CD4-positive, alpha-beta T cell (primary cell): ENCODE measurements around the gene BAZ1A. TPM values are rescaled to one million over a fixed set of nuclear protein-coding genes. Genes with fewer than 3 reads are reported as not detected.

Source experiments
- ATAC-seq: fragments of 200-7000 bp; cut with Tn5 transposase; one replicate; pipeline ENCODE4 v1.10.0; 2022; ENCODE audit warnings: mild to moderate bottlenecking; ENCODE audit not compliant: poor library complexity
- CTCF ChIA-PET: fragments of 350-600 bp; sonication (Branson Sonifier 250); formaldehyde crosslinking; loops from one replicate; lab custom pipeline; 2021; ENCODE audit warnings: antibody characterized with exemption, inconsistent platforms; lab: Charles Lee
- POLR2A ChIA-PET: fragments of 350-600 bp; sonication (Branson Sonifier 250); formaldehyde crosslinking; loops from one replicate; lab custom pipeline; 2021; ENCODE audit warnings: antibody characterized with exemption, inconsistent platforms; lab: Charles Lee
- DNase-seq, 14 experiments: peaks; one replicate each; pipeline ENCODE4 v3.0.0-alpha.2; 2013 to 2020; ENCODE audit warnings: mixed read lengths in 2 of 14
- H3K27ac ChIP-seq, 2 donors: one replicate each; pipeline versions ENCODE4 v1.5.1 to v1.7.0; 2013; ENCODE audit warnings: low read length in 2 of 2, low read depth in 1 of 2, mild to moderate bottlenecking in 1 of 2
- H3K27me3 ChIP-seq, 2 experiments: 1 replicate in 1 of 2; 2 replicates in 1 of 2; pipeline versions ENCODE4 v1.6.1 to v1.7.0; 2013; ENCODE audit warnings: low read length in 2 of 2, control low read depth in 1 of 2, mild to moderate bottlenecking in 1 of 2, moderate library complexity in 1 of 2; ENCODE audit not compliant: insufficient read depth in 2 of 2, control insufficient read depth in 1 of 2
- H3K36me3 ChIP-seq: one replicate; pipeline ENCODE4 v1.6.1; 2013; ENCODE audit warnings: low read length, control low read depth; ENCODE audit not compliant: insufficient read depth
- H3K4me1 ChIP-seq: one replicate; pipeline ENCODE4 v1.6.1; 2013; ENCODE audit warnings: low read length, control low read depth; ENCODE audit not compliant: insufficient read depth
- H3K4me3 ChIP-seq: one replicate; pipeline ENCODE4 v1.5.1; 2013; ENCODE audit warnings: mild to moderate bottlenecking, low read length, moderate library complexity
- H3K9me3 ChIP-seq, 2 experiments: 1 replicate in 1 of 2; 2 replicates in 1 of 2; pipeline versions ENCODE4 v1.6.1 to v1.7.0; 2013; ENCODE audit warnings: low read length in 2 of 2, mild to moderate bottlenecking in 2 of 2, control low read depth in 1 of 2, moderate library complexity in 1 of 2; ENCODE audit not compliant: control insufficient read depth in 1 of 2, insufficient read depth in 1 of 2
- H3K27ac Mint-ChIP-seq: one replicate; pipeline ENCODE4 v1.8.0; 2020; ENCODE audit warnings: mixed read lengths
- H3K27me3 Mint-ChIP-seq: one replicate; pipeline ENCODE4 v1.8.0; 2021; ENCODE audit warnings: mixed read lengths
- H3K36me3 Mint-ChIP-seq: one replicate; pipeline ENCODE4 v1.8.0; 2021; ENCODE audit warnings: low read depth, mixed read lengths
- H3K4me1 Mint-ChIP-seq: one replicate; pipeline ENCODE4 v1.8.0; 2021; ENCODE audit warnings: low read depth, mixed read lengths
- H3K4me3 Mint-ChIP-seq: one replicate; pipeline ENCODE4 v1.8.0; 2020; ENCODE audit warnings: mild to moderate bottlenecking, mixed read lengths
- H3K9me3 Mint-ChIP-seq: one replicate; pipeline ENCODE4 v1.8.0; 2020; ENCODE audit warnings: mixed read lengths
- CTCF ChIP-seq: fragments of 200-600 bp; IDR thresholded peaks from one replicate; pipeline ENCODE4 v1.8.0; 2022; ENCODE audit warnings: antibody characterized with exemption, mild to moderate bottlenecking
- intact Hi-C, 2 experiments: fragments of 100-400 bp; cut with DNase I in 1 of 2; cut with micrococcal nuclease in 1 of 2; formaldehyde crosslinking; loops; one replicate each; pipeline versions ENCODE4 v1.15.1 to v1.9.0; 2023 to 2025; cut with DNase I, micrococcal nuclease
- total RNA-seq, 174 experiments: library from RNA in 2 of 174; stranded (reverse) in 2 of 174; gene quantifications; one replicate each; pipeline ENCODE4 v1.2.3 and lab custom pipeline; 2021 to 2026

The BAZ1A gene
- total RNA-seq, 2 experiments from 2014 or later = 46.5 to 52.3 TPM

- peak; percentile 11 for TF ChIP-seq CTCF
- Histone ChIP-seq H3K4me3 (peak overlapping the region; percentile 96), H3K27me3 (no peaks in the 10 kb centered on the region), H3K36me3 (peaks cover 19% of the 10 kb centered on the region), H3K9me3 (no peaks in the 10 kb centered on the region), H3K27ac (peak overlapping the region; percentile 100), H3K4me1 (peaks cover 24% of the 10 kb centered on the region)
- peak overlapping the region; percentile 97 for H3K27ac Mint-ChIP-seq
- intact Hi-C loops = loop anchor here (1.0 to 10.0 kb wide), 10 partner anchors 17 to 531 kb away; partner anchors contain the start of genes FAM177A1 (in 2 of the 2), SRP54 (in 2 of the 2), NFKBIA (in 1 of the 2) and PPP2R3C (in 1 of the 2)
- ChIA-PET CTCF (interaction anchor here (1.4 kb wide), 2 partner anchors 12 to 107 kb away, joined by 4 to 7 read pairs; no protein-coding TSS in a partner anchor), POLR2A (interaction anchor here (0.6 to 4.2 kb wide), 20 partner anchors 9 to 530 kb away, joined by 3 to 172 read pairs (median 6); partner anchors contain the start of genes FAM177A1, NFKBIA, PPP2R3C and PRORP)
- ATAC-seq (peak; percentile 73), DNase-seq (peak; percentile 66 to 93 (median 80))
- H3K4me1 Mint-ChIP-seq = peaks cover 53% of the 10 kb centered on the region
- H3K27me3 Mint-ChIP-seq = no peaks in the 10 kb centered on the region
- peak overlapping the region; percentile 91 for H3K4me3 Mint-ChIP-seq
- peaks cover 41% of the 10 kb centered on the region for H3K36me3 Mint-ChIP-seq
- no peaks in the 10 kb centered on the region for H3K9me3 Mint-ChIP-seq
These were observed 1.4 kb downstream of the BAZ1A start for GRCh38 chr14:34873589-34874385.

GRCh38 chr14:34872822-34873588, 2.2 kb downstream of the BAZ1A start:
- H3K4me1 Mint-ChIP-seq = peaks cover 60% of the 10 kb centered on the region
- no peaks in the 10 kb centered on the region for H3K9me3 Mint-ChIP-seq
- H3K4me3 Mint-ChIP-seq = peak overlapping the region; percentile 91
- CTCF ChIA-PET = interaction anchor here (0.8 to 1.4 kb wide), 3 partner anchors 12 to 108 kb away, joined by 3 to 7 read pairs (median 4); no protein-coding TSS in a partner anchor
- POLR2A ChIA-PET = interaction anchor here (0.6 to 4.2 kb wide), 20 partner anchors 9 to 531 kb away, joined by 3 to 172 read pairs (median 6); partner anchors contain the start of genes FAM177A1, NFKBIA, PPP2R3C and PRORP
- peak overlapping the region; percentile 96 for H3K4me3 ChIP-seq
- H3K9me3 ChIP-seq = no peaks in the 10 kb centered on the region
- H3K36me3 Mint-ChIP-seq = peaks cover 48% of the 10 kb centered on the region
- H3K27ac ChIP-seq = peak overlapping the region; percentile 100
- H3K36me3 ChIP-seq = peaks cover 22% of the 10 kb centered on the region
- peak overlapping the region; percentile 97 for H3K27ac Mint-ChIP-seq
- no peaks in the 10 kb centered on the region for H3K27me3 ChIP-seq
- TF ChIP-seq CTCF = peak; percentile 17
- ATAC-seq (peak; percentile 32), DNase-seq (peak in 8 of 14 experiments; percentile 0 to 72 (median 9))
- H3K4me1 ChIP-seq = peaks cover 24% of the 10 kb centered on the region
- intact Hi-C loops = loop anchor here (1.0 to 10.0 kb wide), 7 partner anchors 16 to 532 kb away; partner anchors contain the start of genes FAM177A1 (in 1 of the 2), NFKBIA (in 1 of the 2) and SRP54 (in 1 of the 2)
- H3K27me3 Mint-ChIP-seq = no peaks in the 10 kb centered on the region

GRCh38 chr14:34867199-34867598, 8.0 kb downstream of the BAZ1A start:
- intact Hi-C loops = no loop called here
- Mint-ChIP-seq H3K9me3 (no peaks in the 10 kb centered on the region), H3K4me3 (no peak overlapping the region), H3K27ac (no peak overlapping the region), H3K4me1 (peaks cover 59% of the 10 kb centered on the region), H3K27me3 (no peaks in the 10 kb centered on the region), H3K36me3 (peaks cover 55% of the 10 kb centered on the region)
- Histone ChIP-seq H3K4me1 (peaks cover 25% of the 10 kb centered on the region), H3K27me3 (no peaks in the 10 kb centered on the region), H3K9me3 (no peaks in the 10 kb centered on the region), H3K36me3 (peaks cover 26% of the 10 kb centered on the region), H3K27ac (no peak overlapping the region), H3K4me3 (no peak overlapping the region)
- no peak for ATAC-seq
- CTCF ChIA-PET = interaction anchor here (0.7 kb wide), 1 partner anchor 25 kb away, joined by 3 read pairs; no protein-coding TSS in a partner anchor
- POLR2A ChIA-PET = no interaction called here
- no peak for DNase-seq
- no peak for TF ChIP-seq CTCF
